Body of pancreas (tissue), 4 donors: ENCODE results near the gene WDR93.

Experiments
- CTCF ChIP-seq, 7 experiments: fragments of 450-650 bp in 4 of 7; fragments of 200-600 bp in 3 of 7; sonication (generic) in 3 of 7; IDR thresholded peaks; one replicate each; pipeline ENCODE4 v1.5.1; 2016 to 2019; ENCODE audit warnings: antibody characterized with exemption in 7 of 7
- POLR2A ChIP-seq, 3 donors: fragments of 450-650 bp; IDR thresholded peaks; one replicate each; pipeline ENCODE4 v1.6.1; 2016; ENCODE audit warnings: antibody characterized with exemption in 3 of 3, mild to moderate bottlenecking in 2 of 3

- TF ChIP-seq POLR2A (IDR thresholded peaks at IDR 0.05): no peak
- TF ChIP-seq CTCF (IDR thresholded peaks at IDR 0.05): no peak
These were observed 63.2 kb downstream of the WDR93 start for GRCh38 chr15:89753855-89754254.
